ENCODE data around the gene CEBPE. TPM values are rescaled to one million over a fixed set of nuclear protein-coding genes. Genes with fewer than 3 reads are reported as not detected.

The CEBPE gene
- polyA plus RNA-seq, 1 of the 3 experiments (the other 2 are of a cell fraction): not detected

DNA sequence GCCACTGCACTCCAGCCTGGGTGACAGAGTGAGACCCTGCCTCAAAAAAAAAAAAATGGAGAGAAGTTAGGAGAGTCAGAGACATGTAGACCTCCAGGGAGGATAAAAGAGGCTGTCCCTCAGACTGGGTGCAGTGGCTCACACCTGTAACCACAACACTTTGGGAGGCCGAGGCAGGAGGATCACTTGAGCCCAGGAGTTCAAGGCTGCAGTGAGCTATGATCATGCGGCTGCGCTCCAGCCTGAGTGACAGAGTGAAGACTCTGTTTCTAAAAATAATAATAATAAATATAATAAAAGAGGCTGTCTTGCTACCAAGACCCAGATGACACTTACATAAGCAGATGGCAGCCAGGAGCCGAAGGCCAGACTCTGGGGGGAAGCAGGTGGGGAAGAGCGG is 45.9 kb upstream of the CEBPE start:
- Histone ChIP-seq H3K9ac (no peak overlapping the region), H3F3A (replicated peaks; ENCODE audit: insufficient read depth) (no peaks in the 10 kb centered on the region), H3K9me2 (no peaks in the 10 kb centered on the region), H2AFZ (ENCODE audit: low read depth) (no peak overlapping the region), H3K27me3 (ENCODE audit: insufficient read depth) (no peaks in the 10 kb centered on the region), H3K79me2 (ENCODE audit: insufficient read depth) (no peaks in the 10 kb centered on the region), H4K20me1 (ENCODE audit: insufficient read depth) (no peaks in the 10 kb centered on the region), H3K36me3 (replicated peaks in 1 of 2; ENCODE audit: control insufficient read depth in 1 of 2, insufficient read depth in 2 of 2, low read length in 1 of 2) (no peaks in the 10 kb centered on the region), H3K4me3 (ENCODE audit: low read depth in 2 of 2, low read length in 1 of 2) (no peak overlapping the region), H3K9me3 (no peaks in the 10 kb centered on the region), H3K4me2 (no peak overlapping the region), H3K27ac (ENCODE audit: low read depth in 2 of 2, low read length in 1 of 2) (no peak overlapping the region), H3K4me1 (ENCODE audit: control insufficient read depth in 1 of 2, insufficient read depth in 2 of 2, low read depth in 1 of 2, low read length in 1 of 2) (peaks cover 0 to 9% of the 10 kb centered on the region in 2 experiments; a peak in 2 of 4 replicates)
- DNase-seq: no peak
- 78% methylated on average over 5 of the region's 5 CpGs for WGBS (ENCODE audit: low lambda C conversion rate)
- no peak for TF ChIP-seq NRF1 (IDR thresholded peaks at IDR 0.05; ENCODE audit: low read depth, low read length)
- no peak for TF ChIP-seq ELF1 (IDR thresholded peaks at IDR 0.05)
- no peak for TF ChIP-seq RXRA (IDR thresholded peaks at IDR 0.05; ENCODE audit: borderline replicate concordance, low read depth)
- no peak for TF ChIP-seq YY1 (IDR thresholded peaks at IDR 0.05; ENCODE audit: low read depth)
- no peak for TF ChIP-seq POLR2AphosphoS5 (IDR thresholded peaks at IDR 0.05; ENCODE audit: low read depth, low read length)
- TF ChIP-seq TCF12 (IDR thresholded peaks at IDR 0.05): no peak
- no peak for TF ChIP-seq EZH2phosphoT487 (IDR thresholded peaks at IDR 0.05; ENCODE audit: borderline replicate concordance, low read depth)
- TF ChIP-seq RCOR1 (IDR thresholded peaks at IDR 0.05; ENCODE audit: low read length): no peak
- TF ChIP-seq, protein P1, sequence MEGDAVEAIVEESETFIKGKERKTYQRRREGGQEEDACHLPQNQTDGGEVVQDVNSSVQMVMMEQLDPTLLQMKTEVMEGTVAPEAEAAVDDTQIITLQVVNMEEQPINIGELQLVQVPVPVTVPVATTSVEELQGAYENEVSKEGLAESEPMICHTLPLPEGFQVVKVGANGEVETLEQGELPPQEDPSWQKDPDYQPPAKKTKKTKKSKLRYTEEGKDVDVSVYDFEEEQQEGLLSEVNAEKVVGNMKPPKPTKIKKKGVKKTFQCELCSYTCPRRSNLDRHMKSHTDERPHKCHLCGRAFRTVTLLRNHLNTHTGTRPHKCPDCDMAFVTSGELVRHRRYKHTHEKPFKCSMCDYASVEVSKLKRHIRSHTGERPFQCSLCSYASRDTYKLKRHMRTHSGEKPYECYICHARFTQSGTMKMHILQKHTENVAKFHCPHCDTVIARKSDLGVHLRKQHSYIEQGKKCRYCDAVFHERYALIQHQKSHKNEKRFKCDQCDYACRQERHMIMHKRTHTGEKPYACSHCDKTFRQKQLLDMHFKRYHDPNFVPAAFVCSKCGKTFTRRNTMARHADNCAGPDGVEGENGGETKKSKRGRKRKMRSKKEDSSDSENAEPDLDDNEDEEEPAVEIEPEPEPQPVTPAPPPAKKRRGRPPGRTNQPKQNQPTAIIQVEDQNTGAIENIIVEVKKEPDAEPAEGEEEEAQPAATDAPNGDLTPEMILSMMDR (IDR thresholded peaks at IDR 0.05): no peak
- TF ChIP-seq CHD2 (IDR thresholded peaks at IDR 0.05; ENCODE audit: low read length, partially characterized antibody): no peak
- no peak for TF ChIP-seq FOSL2 (IDR thresholded peaks at IDR 0.05; ENCODE audit: borderline replicate concordance, low read depth)
- no peak for TF ChIP-seq TEAD4 (IDR thresholded peaks at IDR 0.05; ENCODE audit: borderline replicate concordance, insufficient read depth)
- TF ChIP-seq TAF1 (IDR thresholded peaks at IDR 0.05; ENCODE audit: borderline replicate concordance, low read depth, low read length): no peak
- TF ChIP-seq, protein P2, sequence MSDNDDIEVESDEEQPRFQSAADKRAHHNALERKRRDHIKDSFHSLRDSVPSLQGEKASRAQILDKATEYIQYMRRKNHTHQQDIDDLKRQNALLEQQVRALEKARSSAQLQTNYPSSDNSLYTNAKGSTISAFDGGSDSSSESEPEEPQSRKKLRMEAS (IDR thresholded peaks at IDR 0.05; ENCODE audit: low read depth): no peak
- TF ChIP-seq, protein P3, sequence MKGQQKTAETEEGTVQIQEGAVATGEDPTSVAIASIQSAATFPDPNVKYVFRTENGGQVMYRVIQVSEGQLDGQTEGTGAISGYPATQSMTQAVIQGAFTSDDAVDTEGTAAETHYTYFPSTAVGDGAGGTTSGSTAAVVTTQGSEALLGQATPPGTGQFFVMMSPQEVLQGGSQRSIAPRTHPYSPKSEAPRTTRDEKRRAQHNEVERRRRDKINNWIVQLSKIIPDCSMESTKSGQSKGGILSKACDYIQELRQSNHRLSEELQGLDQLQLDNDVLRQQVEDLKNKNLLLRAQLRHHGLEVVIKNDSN (IDR thresholded peaks at IDR 0.05; ENCODE audit: borderline replicate concordance, low read depth): no peak
- TF ChIP-seq, protein P4, sequence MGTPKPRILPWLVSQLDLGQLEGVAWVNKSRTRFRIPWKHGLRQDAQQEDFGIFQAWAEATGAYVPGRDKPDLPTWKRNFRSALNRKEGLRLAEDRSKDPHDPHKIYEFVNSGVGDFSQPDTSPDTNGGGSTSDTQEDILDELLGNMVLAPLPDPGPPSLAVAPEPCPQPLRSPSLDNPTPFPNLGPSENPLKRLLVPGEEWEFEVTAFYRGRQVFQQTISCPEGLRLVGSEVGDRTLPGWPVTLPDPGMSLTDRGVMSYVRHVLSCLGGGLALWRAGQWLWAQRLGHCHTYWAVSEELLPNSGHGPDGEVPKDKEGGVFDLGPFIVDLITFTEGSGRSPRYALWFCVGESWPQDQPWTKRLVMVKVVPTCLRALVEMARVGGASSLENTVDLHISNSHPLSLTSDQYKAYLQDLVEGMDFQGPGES (IDR thresholded peaks at IDR 0.05; ENCODE audit: low read depth, low read length): no peak
- ChIA-PET POLR2A (no interaction called here), CTCF (interaction anchor here (2.8 kb wide), 1 partner anchor 44 kb away, joined by 19 read pairs; no protein-coding TSS in a partner anchor)

Measured in SK-N-SH (cell line).